NCI-H2029 (cell line): ENCODE data around the gene ZNF618.

Source experiments
- DNase-seq: peaks from one replicate; lab custom pipeline; 2025; lab: John Stamatoyannopoulos, UW

The ZNF618 gene

DNA sequence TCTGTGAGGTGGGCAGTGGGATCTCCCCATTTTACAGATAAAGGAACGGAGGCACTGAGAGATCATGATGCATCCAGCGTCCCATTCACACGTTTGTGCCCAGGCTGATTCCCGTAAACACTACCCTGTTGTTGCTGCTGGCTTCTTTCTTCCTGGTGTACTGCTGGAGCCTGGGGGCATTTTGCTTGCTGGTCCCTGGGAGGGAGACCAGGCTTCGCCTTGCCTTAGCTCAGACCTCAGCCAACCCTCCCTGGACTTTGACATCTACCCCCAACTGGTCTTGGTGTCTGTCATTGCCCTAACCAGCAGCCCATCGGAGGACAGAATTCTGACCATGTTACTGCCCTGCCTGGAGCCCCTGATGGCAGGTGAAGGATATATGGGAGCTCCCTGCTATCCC, 82.4 kb downstream of the ZNF618 start:
- no peak for DNase-seq

DNA sequence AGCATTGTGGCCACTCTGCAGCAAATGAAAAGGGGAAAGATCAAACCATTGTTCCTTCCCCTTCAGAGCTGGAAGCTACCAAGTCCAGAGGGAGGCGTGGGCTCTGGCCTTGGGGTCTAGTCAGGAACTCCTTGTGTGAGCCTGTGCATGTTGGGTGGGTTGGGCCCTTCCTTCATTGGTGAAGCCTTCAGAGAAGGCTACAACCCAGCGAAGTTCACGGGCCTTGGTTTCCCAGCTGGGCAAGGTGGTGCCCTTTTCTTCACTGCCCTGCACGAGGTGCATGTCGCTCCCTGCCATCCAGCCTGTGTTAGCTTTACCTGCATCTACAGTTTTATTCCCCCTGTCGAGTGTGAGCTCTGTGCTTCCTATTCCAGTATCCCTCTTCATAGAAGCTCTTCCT, 84.7 kb downstream of the ZNF618 start:
- no peak for DNase-seq

DNA sequence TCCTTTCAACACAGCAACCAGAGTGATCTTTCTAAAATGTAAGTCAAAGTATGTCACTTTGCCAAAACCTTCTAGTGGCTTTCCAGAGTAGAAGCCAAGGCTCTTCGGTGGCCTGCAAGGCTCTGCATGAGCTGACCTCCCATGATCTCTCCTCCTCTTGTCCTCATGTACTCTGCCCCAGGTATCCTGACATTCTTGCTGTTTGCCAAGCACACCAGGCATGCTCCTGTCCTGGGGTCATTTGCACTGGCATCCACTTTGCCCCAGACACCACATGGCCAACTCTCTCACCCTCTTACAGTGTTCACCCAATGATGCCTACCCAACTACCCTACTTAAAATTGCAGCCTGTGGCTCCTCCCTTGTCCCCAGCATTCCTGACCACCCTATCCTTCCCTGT, 86.3 kb downstream of the ZNF618 start:
- DNase-seq, result no peak

DNA sequence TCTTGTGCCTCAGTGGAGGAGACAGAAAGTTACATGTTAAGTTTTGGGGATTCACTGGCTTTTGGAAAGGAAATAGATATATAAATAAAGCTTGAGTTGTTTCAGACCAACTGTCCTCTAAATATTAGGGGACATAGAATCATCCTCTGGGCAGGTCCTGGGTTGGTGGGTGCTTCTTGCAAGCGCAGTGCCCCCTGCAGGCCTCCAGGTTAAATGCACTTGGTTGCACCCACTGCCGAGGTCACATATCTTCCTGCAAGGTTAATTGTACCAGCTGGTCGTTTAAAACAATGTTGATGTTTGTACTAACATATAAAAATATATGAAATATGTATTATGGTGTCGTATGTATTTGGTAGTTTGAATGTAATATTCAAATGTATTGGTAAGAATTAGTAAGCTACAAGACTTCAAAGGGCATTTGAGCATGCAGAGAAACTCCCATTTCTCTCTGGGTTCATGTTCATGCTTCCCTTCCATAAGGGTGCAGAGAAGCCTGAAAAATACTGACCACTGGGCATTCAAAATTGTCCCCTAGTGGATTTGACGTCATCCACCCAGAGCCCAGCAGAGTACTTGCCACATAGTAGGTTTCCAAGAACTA, 87.0 kb downstream of the ZNF618 start:
- DNase-seq, result peak; percentile 22

DNA sequence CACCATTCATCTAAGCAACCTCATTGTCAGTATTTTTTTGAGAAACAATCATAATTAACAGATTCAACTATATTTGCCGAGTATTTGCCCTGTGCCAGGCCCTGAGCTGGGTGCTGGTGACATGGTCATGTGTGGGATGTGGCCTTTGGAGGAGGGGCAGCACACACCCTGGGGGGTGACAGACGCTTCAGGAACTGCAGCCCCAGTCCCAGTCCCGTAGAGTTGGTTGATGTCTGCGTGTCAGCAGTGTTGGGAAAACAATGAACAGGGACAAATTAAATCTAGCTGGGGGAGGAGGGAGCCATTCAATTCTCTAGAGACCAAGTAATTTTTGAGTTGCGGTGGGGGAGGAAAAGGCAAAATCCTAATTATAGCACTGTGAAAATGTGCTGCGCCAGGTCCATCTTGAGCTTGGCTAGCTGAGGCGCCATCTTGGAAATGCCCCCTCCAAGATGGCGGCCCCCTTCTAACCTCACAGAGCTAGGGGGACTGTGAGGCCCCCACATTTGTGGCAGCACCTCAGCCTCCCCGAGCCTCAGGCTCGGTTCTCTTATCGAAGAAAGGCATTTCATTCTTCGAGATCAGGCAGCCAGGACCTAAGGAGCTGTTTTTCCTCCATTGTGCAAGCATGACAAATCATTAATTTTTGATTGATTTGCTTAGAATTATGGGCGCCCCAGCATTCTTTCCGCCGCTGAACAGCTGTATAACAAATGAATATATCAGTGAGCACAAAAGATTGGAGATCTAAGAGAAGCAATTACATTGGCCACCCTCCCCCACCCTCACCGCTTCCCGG, 87.8 kb downstream of the ZNF618 start:
- no peak for DNase-seq

DNA sequence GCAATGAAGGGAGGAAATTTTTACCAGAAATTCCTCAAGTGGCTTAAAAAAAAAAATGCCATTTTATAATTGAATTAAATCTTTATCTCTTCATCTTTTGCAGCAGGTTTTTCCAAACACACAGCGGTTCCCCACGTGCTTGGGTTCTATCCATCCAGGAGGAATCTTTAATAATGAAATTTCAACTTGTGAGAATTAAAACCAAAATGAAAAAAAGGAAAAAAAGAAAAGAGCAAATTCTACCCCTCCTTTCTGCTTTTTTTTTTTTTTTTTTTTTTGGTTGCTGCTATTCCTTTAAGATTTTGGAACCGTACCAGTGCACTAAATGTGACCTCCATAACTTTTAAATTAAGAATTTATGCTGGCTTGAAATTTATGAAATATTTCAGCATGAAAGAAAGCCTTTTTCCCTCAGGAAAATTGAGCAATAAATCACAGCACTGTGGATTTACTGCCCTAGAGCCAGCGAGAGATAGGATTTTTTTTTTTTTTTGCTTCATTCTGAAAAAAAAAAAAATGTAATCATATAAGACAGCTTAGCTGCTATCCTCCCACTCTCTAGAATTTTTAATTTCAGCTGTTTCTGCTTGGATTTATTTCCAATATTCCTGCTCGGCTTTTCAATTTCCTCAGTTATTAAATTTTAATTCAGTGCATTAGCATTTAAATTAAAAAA, 88.5 kb downstream of the ZNF618 start:
- DNase-seq, result no peak

DNA sequence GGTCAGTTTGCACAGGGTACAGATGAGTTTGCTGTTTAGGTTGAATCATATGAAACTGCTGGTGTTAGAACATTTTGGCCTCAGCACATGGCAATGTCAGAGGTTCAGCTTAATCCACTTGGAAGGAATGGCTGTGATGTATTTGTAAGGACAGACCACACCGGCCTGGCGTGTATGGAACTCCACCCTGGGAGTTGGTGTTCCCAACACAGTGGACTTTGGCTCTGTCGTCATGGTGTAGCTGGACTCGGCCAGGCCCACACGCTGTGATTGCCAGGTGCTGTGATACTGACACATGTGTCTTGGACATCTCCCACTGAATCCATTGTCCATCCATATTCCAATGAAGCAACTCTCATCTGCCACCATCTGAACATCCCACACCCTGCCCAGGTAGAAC, 90.3 kb downstream of the ZNF618 start:
- DNase-seq, result no peak

DNA sequence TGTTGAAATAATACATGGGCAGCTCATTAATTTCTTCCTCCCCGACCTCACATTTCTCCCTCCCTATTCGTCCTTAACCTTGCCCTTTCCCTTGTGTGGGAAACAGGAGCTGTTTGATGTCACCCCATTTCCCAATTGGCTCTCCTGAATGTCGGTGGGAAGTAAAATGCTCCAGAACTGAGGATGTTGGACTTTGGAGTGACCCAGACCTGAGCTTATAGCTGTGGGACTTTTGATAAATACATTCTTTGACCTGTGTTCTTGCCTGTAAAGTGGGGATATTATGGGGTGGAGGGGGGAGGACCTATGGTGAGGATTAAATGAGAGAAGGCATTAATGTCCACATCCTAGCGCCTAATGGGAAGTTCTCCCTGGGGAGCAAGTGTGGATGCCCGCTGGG, 91.3 kb downstream of the ZNF618 start:
- no peak for DNase-seq

DNA sequence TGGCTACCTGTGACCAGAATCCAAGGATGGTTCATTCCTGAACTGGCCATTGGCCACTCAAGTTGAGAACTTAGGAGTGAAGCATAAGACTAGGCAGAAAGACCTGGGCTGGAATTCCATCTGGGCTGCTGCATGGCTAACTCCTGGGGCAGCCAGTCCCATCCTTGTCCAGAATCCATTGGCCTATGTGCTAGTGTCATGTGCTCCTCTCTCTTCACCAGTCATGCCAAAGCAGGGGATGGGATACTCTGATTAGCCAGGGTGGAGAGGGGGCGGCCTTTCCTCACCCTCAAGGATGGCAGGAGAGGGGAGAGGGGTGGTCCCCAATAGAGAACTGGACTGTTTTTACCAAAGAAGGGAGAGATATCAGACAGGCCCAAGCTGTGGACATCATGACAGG, 93.2 kb downstream of the ZNF618 start:
- no peak for DNase-seq

DNA sequence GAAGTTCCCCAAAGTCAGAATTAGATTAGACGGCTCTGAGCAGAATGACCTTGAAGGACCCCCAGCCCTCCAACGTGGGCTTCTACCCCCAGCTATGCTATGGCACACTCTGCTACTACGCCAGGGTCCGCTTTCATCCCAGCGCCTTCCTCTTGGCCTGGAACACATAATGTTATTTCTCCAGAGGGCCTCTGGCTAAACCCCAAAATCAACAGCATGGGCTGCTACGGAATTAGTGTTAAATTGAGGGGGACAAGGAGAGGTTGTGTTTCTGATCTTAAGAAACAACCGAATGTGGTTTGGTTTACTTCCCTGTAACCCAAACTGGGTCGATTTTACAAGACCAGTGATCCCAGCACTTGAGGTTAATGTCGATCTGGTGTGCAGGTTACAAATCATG, 97.1 kb downstream of the ZNF618 start:
- DNase-seq, result no peak

DNA sequence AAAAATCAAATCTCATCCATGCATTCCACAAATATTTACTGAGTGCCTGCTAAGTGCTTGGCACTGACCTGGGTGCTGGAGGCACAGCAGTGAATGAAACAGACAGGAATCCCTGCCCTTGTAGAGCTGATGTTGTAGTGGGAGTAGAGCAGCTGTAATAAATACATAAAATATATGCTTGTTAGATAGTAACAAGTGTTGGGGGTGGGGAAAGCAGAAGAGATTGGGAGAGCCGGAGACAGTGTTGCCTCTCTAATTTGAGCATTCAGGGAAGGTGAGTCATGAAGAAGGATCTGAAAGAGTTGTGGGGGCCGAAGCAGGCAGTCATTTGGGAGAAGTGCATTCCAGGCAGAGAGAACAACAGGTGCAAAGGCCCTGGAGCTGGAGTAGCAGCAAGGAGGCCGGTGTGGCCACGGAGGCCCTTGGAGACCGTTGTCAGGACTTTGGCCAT, 97.9 kb downstream of the ZNF618 start:
- DNase-seq, result peak; percentile 19

DNA sequence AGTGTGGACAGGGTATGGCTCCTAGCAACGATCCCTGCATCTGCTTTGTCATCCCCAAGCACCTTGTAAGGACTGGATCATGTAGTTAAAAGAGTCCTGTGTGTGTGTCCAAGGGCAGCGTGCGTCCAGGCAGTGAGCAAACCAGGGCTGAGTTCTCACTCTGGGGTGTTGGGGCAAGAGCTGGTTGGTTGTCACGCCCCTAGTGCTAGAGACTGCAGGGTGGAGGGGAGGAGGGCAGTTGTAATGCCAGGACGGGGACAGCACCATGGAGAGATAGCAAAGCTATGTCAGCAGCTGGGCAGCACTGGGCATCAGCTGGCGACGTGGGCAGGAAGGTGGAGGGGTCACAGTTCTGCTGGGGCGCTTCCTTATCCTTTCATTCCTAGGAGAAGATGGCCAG, 100.8 kb downstream of the ZNF618 start:
- DNase-seq, result no peak

DNA sequence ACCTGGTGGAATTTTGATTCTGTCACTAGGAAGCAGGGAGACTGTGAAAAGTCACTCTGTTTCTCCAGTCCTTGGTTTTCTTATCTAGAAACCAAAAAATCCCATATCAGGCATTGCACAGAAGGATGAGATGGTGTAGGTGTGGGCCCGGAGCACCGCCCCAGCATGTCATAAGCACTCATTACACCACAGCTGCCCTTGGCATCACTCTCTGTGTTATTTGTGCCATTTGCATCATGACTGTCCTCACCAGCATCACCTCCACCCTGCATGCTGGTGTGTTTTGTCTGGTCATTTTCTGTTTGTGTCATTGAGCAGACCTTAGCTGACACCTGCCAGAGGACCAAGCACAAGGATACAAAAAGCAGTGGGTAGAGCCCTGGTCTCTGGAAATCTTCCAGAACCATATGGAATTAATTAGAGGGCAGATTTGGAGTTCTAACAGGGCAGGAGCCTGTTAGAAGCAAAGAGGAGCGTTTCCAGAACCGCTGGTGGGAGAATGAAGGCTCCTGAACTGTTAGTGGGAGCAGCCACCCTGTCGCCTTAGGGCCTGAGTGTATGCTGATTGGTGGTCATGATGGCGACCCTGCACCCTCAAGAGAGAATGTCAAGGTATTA, 102.7 kb downstream of the ZNF618 start:
- no peak for DNase-seq

DNA sequence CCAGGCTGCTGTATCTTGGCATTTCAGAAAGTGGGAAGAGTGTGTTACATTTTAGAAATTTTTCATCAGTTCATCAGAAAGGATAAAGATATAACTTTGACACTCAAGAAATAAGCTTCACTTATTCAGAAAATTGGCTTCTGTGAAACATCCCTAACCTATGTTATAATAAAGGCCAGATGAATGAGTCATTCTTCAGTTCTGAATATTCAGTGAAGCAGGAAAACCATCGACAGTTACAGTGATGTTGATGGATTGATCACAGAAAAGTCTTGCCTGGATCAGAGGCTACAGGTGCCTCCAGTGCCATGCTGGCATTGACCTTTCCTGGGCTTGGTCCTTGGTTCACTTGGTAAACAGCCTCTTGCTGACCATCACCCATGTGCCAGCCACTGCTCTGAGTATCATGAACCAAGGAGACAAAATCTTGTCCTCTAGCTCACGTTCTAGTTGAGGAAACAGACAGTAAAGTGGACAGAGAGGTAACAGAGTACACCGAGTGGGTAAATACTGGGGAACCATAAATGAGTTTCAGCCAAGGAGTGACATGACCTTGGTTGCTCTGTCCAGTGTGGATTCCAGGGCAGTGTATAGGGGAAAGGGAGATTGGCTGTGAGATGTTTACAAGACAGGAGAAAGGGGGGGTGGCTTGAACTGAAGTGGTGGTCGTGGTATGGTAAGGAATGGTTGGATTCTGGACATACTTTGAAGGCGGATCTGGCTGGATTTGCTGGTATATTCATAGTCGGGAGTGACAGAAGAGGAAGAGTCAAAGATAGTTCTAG, 103.4 kb downstream of the ZNF618 start:
- DNase-seq, result no peak

DNA sequence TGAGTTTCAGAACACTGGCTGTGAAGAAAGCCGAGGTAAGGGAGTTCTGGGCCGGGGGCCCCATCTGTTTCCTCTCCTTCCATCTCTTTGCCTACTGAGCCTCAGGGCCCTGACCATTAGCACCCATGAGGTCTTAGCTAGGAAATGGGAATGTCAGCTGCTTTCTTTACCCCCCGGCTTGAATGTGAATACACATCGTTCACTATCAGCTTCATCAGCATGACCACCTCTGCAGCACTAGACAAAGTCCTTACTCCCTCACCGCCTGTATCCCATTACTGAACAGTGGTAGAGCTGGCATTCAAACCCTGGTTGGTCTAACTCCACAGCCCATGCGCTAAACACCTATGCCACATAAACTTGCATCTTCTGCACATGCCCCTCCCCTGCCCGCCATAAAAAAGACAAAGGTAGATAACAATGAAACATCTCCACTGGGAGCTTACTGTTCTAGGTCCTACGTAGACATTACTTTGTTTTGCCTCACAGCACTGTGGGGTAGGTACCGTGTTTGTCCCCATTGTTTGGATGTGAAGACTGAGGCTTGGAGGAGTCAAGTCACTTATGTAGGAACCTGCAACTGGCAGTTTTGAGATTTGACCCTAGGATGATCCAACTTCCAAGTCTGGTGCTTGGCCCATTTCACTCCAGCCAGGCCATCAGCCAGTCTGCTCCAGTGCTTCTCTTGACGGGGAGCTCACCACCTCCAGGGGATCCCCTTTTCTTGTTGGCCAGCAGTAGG, 108.7 kb downstream of the ZNF618 start:
- DNase-seq, result no peak

DNA sequence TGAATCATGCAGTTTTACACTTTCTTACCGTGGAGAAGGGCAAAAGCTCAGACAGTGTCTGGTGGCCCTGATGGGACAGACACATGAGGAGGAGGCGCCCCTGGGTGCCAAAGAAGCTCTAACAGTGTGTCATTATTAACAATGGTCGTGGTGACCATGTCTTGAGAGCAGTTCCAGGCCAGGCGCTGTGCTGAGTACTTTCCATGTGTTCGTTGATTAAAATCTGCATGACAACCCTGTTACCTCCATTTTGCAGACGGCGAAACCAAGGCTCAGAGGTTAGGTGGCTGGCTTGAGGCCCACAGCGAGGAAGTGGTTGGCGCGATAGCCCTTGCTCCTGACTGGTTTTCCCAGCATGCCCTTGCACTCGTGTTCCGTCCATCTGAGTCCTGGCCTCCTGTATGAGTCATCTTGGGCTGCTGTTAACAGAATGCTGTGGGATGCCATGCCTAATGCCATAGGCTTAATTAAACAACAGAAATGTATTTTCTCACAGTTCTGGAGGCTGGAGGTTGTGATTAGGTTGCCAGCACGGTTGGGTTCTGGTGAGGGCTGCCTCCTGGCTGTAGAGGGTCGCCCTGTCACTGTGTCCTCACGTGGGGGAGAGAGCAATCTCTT, 110.0 kb downstream of the ZNF618 start:
- no peak for DNase-seq

DNA sequence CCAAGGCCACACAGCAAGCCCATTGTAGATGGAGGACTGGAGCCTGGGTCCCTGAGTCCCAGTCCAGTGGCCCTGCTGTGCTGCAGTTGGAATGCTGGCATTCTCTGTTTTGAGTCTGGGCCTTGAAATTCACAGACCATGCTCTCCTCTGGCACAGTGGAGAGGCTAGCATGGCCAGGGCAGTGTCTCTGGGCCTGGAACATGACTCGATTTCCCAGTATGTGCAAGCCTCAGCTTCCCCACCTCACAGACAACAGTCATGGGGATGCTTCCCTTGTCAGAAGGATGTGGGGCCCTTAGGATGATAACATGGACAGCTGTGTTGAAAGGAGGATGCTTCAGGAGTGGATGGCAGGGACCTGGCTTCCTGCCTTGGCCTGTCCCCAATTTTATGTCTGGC, 110.8 kb downstream of the ZNF618 start:
- DNase-seq, result no peak

DNA sequence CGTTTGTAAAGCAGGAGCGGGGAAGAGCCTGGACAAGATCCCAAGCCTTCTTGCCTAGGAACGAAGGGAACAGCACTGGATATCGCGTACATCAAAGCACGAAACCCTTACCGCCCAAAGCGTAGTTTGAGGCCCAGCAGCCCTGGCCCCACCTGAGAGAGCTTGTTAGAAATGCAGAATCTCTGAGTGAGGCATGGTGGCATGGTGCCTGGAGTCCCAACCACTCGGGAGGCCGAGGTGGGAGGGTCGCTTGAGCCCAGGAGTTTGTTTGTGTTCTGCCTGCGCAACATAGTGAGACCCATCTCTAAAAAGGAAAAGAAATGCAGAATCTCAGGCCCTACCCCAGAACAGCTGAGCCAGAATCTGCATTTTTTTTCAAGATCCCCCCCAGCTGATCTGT, 111.4 kb downstream of the ZNF618 start:
- no peak for DNase-seq

DNA sequence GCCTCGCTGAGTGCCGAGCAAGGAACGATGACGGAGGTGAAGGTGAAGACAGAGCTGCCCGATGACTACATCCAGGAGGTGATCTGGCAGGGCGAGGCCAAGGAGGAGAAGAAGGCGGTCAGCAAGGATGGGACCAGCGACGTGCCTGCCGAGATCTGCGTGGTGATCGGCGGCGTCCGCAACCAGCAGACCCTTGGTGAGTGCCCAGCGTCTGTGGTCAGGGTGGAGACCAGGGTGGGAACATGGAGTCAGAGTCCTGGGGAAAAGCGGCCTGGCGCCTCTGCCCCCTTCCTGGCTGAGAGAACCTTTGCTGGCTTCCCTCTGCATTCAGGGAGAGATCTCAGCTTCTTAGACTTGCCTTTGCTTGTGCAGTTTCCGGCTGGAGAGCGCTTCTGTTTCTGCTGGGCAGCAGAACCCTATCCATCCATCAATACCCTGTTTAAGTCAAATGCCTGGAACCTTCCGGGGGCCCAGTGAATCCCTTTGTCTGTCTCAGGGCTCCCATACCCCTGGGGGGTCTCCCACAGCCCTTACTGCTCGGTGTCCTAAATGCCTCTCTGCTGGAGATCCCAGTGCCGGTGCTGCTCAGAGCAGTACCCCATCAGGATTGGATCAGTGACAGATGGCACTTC, 112.4 kb downstream of the ZNF618 start:
- no peak for DNase-seq

DNA sequence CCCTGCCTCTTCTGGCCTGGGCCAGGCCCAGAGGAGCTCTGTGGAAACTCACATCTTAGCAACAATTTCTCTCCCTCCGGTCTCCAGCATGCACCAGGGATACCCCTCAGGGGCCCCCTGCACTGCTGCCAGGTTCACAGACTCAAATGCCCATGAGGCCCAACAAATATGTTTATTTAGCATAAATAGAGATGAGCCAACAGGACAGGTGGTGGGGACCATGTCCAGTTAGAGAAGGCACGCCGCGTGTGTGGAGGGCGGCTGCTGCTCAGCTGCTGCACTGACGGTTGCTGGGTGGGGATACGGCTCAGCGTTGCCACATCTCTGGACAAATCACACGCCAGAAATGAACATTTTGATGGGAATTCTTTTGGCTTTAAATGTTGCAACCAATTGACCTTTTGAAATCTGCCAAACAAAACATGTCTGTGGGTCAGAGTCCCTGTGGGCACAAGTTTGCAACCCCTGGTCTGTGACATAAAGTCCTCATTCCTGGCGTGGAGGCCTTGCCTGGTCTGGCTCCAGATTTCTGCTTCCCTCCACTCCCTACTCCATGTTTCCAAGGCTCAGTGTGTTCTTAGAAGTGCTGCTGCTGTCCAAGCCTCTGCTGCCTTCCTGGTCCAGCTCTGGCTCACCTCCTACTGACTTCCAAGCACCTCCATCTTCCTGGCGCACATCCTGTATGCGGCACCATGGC, 113.1 kb downstream of the ZNF618 start:
- no peak for DNase-seq
